Omental fat pad (tissue), 4 donors: ENCODE measurements around the gene BCAT1. TPM values are rescaled to one million over a fixed set of nuclear protein-coding genes. Genes with fewer than 3 reads are reported as not detected.

Source experiments
- total RNA-seq, 4 donors: library from RNA; depleted of rRNA; stranded (reverse); fragments of >200 nt; gene quantifications; one replicate each; pipeline ENCODE4 v1.1.0, GENCODE V29; 2016

Gene BCAT1
- total RNA-seq, 4 donors from 2014 or later, result 33.7 to 53.4 (median 44.4) TPM

Other genes starting within 250 kb of the BCAT1 start
- gene DNAI7, start 246.1 kb upstream of the BCAT1 start, total RNA-seq, result 1 to 10 TPM in 1 of 4 donors, under 1 TPM in 2, not detected in 1; 0.47 to 3.5 (median 0.56) TPM
- 10 to 100 TPM; 21.3 to 54.5 (median 33.9) TPM for gene ETFRF1, start 246.1 kb upstream of the BCAT1 start, total RNA-seq